GM13976 (cell line): ENCODE measurements around the gene ZNF385A.

Experiments used
- DNase-seq: peaks from one replicate; pipeline ENCODE4 v3.0.0; 2012; ENCODE audit warnings: low spot score
- in situ Hi-C: fragments of 300-500 bp; cut with MboI; formaldehyde crosslinking; loops from one replicate; pipeline ENCODE4 v1.12.0; 2022; ENCODE audit warnings: low sequenced_read_pairs, mixed read lengths, inconsistent platforms; ENCODE audit not compliant: unreplicated experiment
- TF ChIP-seq, protein P1 (sequence below): IDR thresholded peaks from 2 replicates; pipeline ENCODE4 v1.5.1; 2012; ENCODE audit warnings: borderline replicate concordance, mild to moderate bottlenecking; ENCODE audit not compliant: insufficient read depth; ENCODE audit errors: extremely low read depth, missing control alignments, control extremely low read depth

ZNF385A gene

GRCh38 chr12:54416687-54417603, 32.4 kb upstream of the ZNF385A start:
- no peak for DNase-seq
- TF ChIP-seq, protein P1, sequence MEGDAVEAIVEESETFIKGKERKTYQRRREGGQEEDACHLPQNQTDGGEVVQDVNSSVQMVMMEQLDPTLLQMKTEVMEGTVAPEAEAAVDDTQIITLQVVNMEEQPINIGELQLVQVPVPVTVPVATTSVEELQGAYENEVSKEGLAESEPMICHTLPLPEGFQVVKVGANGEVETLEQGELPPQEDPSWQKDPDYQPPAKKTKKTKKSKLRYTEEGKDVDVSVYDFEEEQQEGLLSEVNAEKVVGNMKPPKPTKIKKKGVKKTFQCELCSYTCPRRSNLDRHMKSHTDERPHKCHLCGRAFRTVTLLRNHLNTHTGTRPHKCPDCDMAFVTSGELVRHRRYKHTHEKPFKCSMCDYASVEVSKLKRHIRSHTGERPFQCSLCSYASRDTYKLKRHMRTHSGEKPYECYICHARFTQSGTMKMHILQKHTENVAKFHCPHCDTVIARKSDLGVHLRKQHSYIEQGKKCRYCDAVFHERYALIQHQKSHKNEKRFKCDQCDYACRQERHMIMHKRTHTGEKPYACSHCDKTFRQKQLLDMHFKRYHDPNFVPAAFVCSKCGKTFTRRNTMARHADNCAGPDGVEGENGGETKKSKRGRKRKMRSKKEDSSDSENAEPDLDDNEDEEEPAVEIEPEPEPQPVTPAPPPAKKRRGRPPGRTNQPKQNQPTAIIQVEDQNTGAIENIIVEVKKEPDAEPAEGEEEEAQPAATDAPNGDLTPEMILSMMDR, result no peak
- in situ Hi-C loops, result no loop called here

- TF ChIP-seq, protein P1, result no peak
- in situ Hi-C loops, result no loop called here
- no peak for DNase-seq
These were observed 30.8 kb upstream of the ZNF385A start for GRCh38 chr12:54415221-54415929.

GRCh38 chr12:54413284-54414190, 29.0 kb upstream of the ZNF385A start:
- TF ChIP-seq, protein P1, result no peak
- peak; percentile 60 for DNase-seq
- in situ Hi-C loops, result no loop called here

DNA sequence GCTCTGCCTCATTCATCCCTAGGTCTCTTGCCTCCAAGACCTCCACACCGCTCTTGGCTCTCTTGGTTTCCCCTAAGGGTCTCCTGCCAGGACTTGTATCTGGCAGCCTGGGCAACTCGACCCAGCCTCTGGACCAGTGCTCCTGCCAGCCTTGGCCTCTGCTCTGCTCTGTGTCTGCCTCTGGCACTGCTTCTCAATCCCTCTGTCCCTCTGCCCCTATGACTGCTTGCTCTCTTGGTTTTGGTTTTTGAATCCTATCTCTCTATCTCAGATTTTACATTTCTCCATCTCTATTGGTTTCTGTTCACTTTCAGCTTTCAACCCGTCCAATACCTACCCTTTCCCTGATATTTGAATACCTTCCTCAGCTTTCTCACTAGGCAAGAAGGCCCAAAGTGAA, 28.3 kb upstream of the ZNF385A start:
- in situ Hi-C loops, result no loop called here
- no peak for DNase-seq
- TF ChIP-seq, protein P1, result no peak

GRCh38 chr12:54412348-54412747, 27.8 kb upstream of the ZNF385A start:
- in situ Hi-C loops, result no loop called here
- TF ChIP-seq, protein P1, result no peak
- DNase-seq, result no peak
